NB4 (cell line): ENCODE results near the gene TGFBR2.

Experiments used
- CTCF ChIP-seq: IDR thresholded peaks from one replicate; pipeline ENCODE4 v1.5.1; 2012; ENCODE audit warnings: low read depth, low read length
- MYC ChIP-seq: IDR thresholded peaks from 2 replicates; pipeline ENCODE4 v1.6.1; 2011; ENCODE audit warnings: low read depth, low read length
- POLR2A ChIP-seq: IDR thresholded peaks from 2 replicates; pipeline ENCODE4 v1.6.1; 2011; ENCODE audit warnings: mild to moderate bottlenecking; ENCODE audit not compliant: insufficient read length; ENCODE audit errors: extremely low read depth

GRCh38 chr3:30646181-30646876 is 39.9 kb downstream of the TGFBR2 start:
- no peak for TF ChIP-seq CTCF
- no peak for TF ChIP-seq POLR2A
- peak; percentile 69 for TF ChIP-seq MYC
